GM23248 (cell line): Measurements from ENCODE around the gene SURF4.
"Not testable (repeated sequence)": the region's sequence is repeated elsewhere in the genome, so short reads cannot be mapped to it uniquely, and the experiment has no call there.

ENCODE experiments used
- EZH2 ChIP-seq: fragments of 200-600 bp; sonication (generic); IDR thresholded peaks from 2 replicates; pipeline ENCODE4 v1.6.1; 2018; ENCODE audit warnings: antibody characterized with exemption, mild to moderate bottlenecking; ENCODE audit not compliant: insufficient read depth, poor library complexity, severe bottlenecking
- EZH2phosphoT487 ChIP-seq: fragments of 200-600 bp; sonication (generic); IDR thresholded peaks from 2 replicates; pipeline ENCODE4 v1.6.1; 2018; ENCODE audit warnings: antibody characterized with exemption, moderate library complexity, mild to moderate bottlenecking, low read depth; ENCODE audit not compliant: insufficient read depth

DNA sequence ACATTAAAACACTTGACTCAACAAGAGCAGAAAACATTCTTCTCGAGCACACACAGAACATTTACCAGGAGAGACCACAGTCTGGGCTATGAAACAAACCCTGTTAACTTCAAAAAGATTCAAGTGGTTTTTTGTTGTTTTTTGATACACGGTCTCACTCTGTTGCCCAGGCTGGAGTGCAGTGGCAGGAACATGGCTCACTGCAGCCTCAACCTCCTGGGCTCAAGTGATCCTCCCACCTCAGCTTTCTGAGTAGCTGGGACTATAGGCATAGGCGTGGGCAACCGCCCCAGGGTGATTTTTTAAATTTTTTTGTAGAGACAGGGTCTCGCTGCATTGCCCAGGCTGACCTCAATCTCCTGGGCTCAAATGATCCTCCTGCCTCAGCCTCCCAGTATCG, 48.8 kb downstream of the SURF4 start:
- TF ChIP-seq EZH2, EZH2phosphoT487: not testable (repeated sequence)
